Measurements from ENCODE around the gene MMP11. TPM values are rescaled to one million over a fixed set of nuclear protein-coding genes. Genes with fewer than 3 reads are reported as not detected.

Gene MMP11
- total and polyA plus RNA-seq, 2 of the 13 experiments (the other 11 are each of a cell fraction or from before 2014, with no cell fraction given): 8.9 to 28.6 TPM

GRCh38 chr22:23796461-23796860 lies 23.8 kb downstream of the MMP11 start (continued):
- TF ChIP-seq ZNF337 (CRISPR knock-in tag; IDR thresholded peaks at IDR 0.05; ENCODE audit: borderline replicate concordance, low read depth) (no peak), CBX2 (IDR thresholded peaks at IDR 0.05; ENCODE audit: low read depth, low read length) (no peak), CBX2 (CRISPR knock-in tag; IDR thresholded peaks at IDR 0.05; ENCODE audit: low read depth) (no peak), NR3C1 (CRISPR knock-in tag; IDR thresholded peaks at IDR 0.05) (no peak), ZEB1 (IDR thresholded peaks at IDR 0.05; ENCODE audit: insufficient replicate concordance, low read depth) (no peak), ZNF776 (CRISPR knock-in tag; IDR thresholded peaks at IDR 0.05) (no peak), SP1 (IDR thresholded peaks at IDR 0.05) (no peak), SP1 (CRISPR knock-in tag; IDR thresholded peaks at IDR 0.05) (no peak), RBM39 (IDR thresholded peaks at IDR 0.05; ENCODE audit: low read depth, low read length, poor library complexity, severe bottlenecking) (no peak)
- TF ChIP-seq, protein P1, sequence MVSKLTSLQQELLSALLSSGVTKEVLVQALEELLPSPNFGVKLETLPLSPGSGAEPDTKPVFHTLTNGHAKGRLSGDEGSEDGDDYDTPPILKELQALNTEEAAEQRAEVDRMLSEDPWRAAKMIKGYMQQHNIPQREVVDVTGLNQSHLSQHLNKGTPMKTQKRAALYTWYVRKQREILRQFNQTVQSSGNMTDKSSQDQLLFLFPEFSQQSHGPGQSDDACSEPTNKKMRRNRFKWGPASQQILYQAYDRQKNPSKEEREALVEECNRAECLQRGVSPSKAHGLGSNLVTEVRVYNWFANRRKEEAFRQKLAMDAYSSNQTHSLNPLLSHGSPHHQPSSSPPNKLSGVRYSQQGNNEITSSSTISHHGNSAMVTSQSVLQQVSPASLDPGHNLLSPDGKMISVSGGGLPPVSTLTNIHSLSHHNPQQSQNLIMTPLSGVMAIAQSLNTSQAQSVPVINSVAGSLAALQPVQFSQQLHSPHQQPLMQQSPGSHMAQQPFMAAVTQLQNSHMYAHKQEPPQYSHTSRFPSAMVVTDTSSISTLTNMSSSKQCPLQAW (CRISPR knock-in tag; IDR thresholded peaks at IDR 0.05): no peak
- TF ChIP-seq, protein P2, sequence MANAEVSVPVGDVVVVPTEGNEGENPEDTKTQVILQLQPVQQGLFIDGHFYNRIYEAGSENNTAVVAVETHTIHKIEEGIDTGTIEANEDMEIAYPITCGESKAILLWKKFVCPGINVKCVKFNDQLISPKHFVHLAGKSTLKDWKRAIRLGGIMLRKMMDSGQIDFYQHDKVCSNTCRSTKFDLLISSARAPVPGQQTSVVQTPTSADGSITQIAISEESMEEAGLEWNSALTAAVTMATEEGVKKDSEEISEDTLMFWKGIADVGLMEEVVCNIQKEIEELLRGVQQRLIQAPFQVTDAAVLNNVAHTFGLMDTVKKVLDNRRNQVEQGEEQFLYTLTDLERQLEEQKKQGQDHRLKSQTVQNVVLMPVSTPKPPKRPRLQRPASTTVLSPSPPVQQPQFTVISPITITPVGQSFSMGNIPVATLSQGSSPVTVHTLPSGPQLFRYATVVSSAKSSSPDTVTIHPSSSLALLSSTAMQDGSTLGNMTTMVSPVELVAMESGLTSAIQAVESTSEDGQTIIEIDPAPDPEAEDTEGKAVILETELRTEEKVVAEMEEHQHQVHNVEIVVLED (CRISPR knock-in tag; IDR thresholded peaks at IDR 0.05; ENCODE audit: borderline replicate concordance): no peak
